Neural cell (in vitro differentiated cells): ENCODE measurements around the gene MRPS15. TPM values are rescaled to one million over a fixed set of nuclear protein-coding genes. Genes with fewer than 3 reads are reported as not detected.

Source experiments
- H2AFZ ChIP-seq: fragments of 200-600, 300-800 bp; sonication (generic), shearing (Covaris generic); 2 replicates; pipeline ENCODE4 v1.6.0; 2014; ENCODE audit warnings: low read depth, mild to moderate bottlenecking, antibody characterized with exemption, low read length, moderate library complexity
- H3F3A ChIP-seq: fragments of 200-600 bp; shearing (Covaris generic); 2 replicates; pipeline ENCODE4 v1.6.1; 2016; ENCODE audit warnings: mild to moderate bottlenecking, moderate library complexity, mixed read lengths, antibody characterized with exemption, low read length; ENCODE audit not compliant: insufficient read depth, poor library complexity, severe bottlenecking
- H3K27ac ChIP-seq: fragments of 200-600, 300-800 bp; sonication (generic), shearing (Covaris generic); 2 replicates; pipeline ENCODE4 v1.5.1; 2014; ENCODE audit warnings: mild to moderate bottlenecking, low read length, moderate library complexity
- H3K27me3 ChIP-seq: fragments of 300-800, 200-600 bp; sonication (generic), shearing (Covaris generic); 2 replicates; pipeline ENCODE4 v1.6.0; 2014; ENCODE audit warnings: mild to moderate bottlenecking, low read depth, low read length, moderate library complexity; ENCODE audit not compliant: insufficient read depth
- H3K36me3 ChIP-seq: fragments of 300-800, 200-600 bp; sonication (generic), shearing (Covaris generic); 2 replicates; pipeline ENCODE4 v1.5.1; 2014; ENCODE audit warnings: mild to moderate bottlenecking, antibody characterized with exemption, low read length, moderate library complexity; ENCODE audit not compliant: insufficient read depth
- H3K4me2 ChIP-seq: fragments of 300-800, 200-600 bp; sonication (generic), shearing (Covaris generic); 2 replicates; pipeline ENCODE4 v1.6.0; 2014; ENCODE audit warnings: mild to moderate bottlenecking, low read length
- H3K4me3 ChIP-seq: fragments of 300-800, 200-600 bp; sonication (generic), shearing (Covaris generic); 2 replicates; pipeline ENCODE4 v1.5.1; 2014; ENCODE audit warnings: mild to moderate bottlenecking, low read length, moderate library complexity
- H3K79me2 ChIP-seq: fragments of 200-600 bp; shearing (Covaris generic); replicated peaks from 2 replicates; pipeline ENCODE4 v1.6.0; 2014; ENCODE audit warnings: mild to moderate bottlenecking, low read length, moderate library complexity; ENCODE audit not compliant: insufficient read depth
- H3K9ac ChIP-seq: fragments of 300-800, 200-600 bp; sonication (generic), shearing (Covaris generic); 2 replicates; pipeline ENCODE4 v1.6.1; 2016; ENCODE audit warnings: mild to moderate bottlenecking, low read length, mixed read lengths
- H3K9me2 ChIP-seq: fragments of 200-600 bp; shearing (Covaris generic); 2 replicates; pipeline ENCODE4 v1.6.1; 2016; ENCODE audit warnings: mild to moderate bottlenecking, low read length, mixed read lengths; ENCODE audit not compliant: insufficient read depth
- H3K9me3 ChIP-seq: fragments of 200-600, 300-800 bp; sonication (generic), shearing (Covaris generic); 2 replicates; pipeline ENCODE4 v1.6.1; 2016; ENCODE audit warnings: mild to moderate bottlenecking, mixed run types, low read length, moderate library complexity, mixed read lengths
- H4K20me1 ChIP-seq: fragments of 200-600 bp; shearing (Covaris generic); 2 replicates; pipeline ENCODE4 v1.6.1; 2016; ENCODE audit warnings: mild to moderate bottlenecking, mixed run types; ENCODE audit not compliant: insufficient read depth
- EP300 ChIP-seq: fragments of 450-650 bp; conservative IDR thresholded peaks from 2 replicates; pipeline ENCODE4 v1.6.1; 2014; ENCODE audit warnings: antibody characterized with exemption, mild to moderate bottlenecking, moderate library complexity; ENCODE audit not compliant: poor library complexity, severe bottlenecking
- EZH2 ChIP-seq: fragments of 200-600, 300-800 bp; shearing (Covaris generic), sonication (generic); IDR thresholded peaks from 2 replicates; pipeline ENCODE4 v1.6.1; 2014; ENCODE audit warnings: antibody characterized with exemption, low read length, borderline replicate concordance, mild to moderate bottlenecking; ENCODE audit not compliant: insufficient read depth, poor library complexity, severe bottlenecking
- MXI1 ChIP-seq: fragments of 450-650 bp; conservative IDR thresholded peaks from 2 replicates; pipeline ENCODE4 v1.6.1; 2014; ENCODE audit warnings: antibody characterized with exemption, mild to moderate bottlenecking; ENCODE audit not compliant: poor library complexity, severe bottlenecking
- POLR2AphosphoS5 ChIP-seq: IDR thresholded peaks from 2 replicates; pipeline ENCODE4 v1.6.1; 2012
- RAD21 ChIP-seq: fragments of 450-650 bp; conservative IDR thresholded peaks from 2 replicates; pipeline ENCODE4 v1.6.1; 2014; ENCODE audit warnings: antibody characterized with exemption, mild to moderate bottlenecking, moderate library complexity
- SMC3 ChIP-seq: fragments of 450-650 bp; conservative IDR thresholded peaks from 2 replicates; pipeline ENCODE4 v1.6.1; 2014; ENCODE audit warnings: antibody characterized with exemption, mild to moderate bottlenecking, moderate library complexity; ENCODE audit not compliant: poor library complexity
- TAF1 ChIP-seq: IDR thresholded peaks from 2 replicates; pipeline ENCODE4 v1.6.1; 2012; ENCODE audit warnings: low read depth
- polyA plus RNA-seq: library from polyadenylated mRNA; depleted of rRNA; stranded (reverse); fragments of >200 nt; gene quantifications from 2 replicates; pipeline ENCODE4 v1.2.3, GENCODE V29; 2014
- TF ChIP-seq, protein P1 (sequence below): IDR thresholded peaks from 2 replicates; pipeline ENCODE4 v1.6.1; 2012; ENCODE audit warnings: borderline replicate concordance
- TF ChIP-seq, protein P2 (sequence below): fragments of 450-650 bp; IDR thresholded peaks from 2 replicates; pipeline ENCODE4 v1.5.1; 2014; ENCODE audit warnings: antibody characterized with exemption, mild to moderate bottlenecking, moderate library complexity; ENCODE audit not compliant: poor library complexity, severe bottlenecking

The MRPS15 gene
- polyA plus RNA-seq, 1 donor from 2014 or later = 65.6 TPM

DNA sequence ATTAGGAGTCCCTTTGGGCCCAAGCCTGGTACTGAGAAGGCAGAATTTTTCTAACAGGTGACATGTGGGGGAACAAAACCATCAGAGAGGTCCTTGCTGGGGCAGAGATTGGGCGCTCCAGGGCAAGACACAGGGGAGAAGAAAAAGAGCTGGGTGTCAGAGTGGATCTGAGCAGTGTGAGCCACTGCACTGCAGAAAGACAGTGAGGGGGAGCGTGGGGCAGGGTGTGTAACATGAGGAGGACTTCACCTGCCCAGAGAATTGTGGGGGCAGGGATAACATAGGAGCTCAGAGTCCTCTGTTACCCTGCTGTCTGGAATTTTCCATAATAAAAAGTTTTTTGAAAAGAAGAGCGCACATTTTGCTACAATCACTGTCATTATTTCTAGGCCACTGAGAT, 44.1 kb upstream of the MRPS15 start:
- no peaks in the 10 kb centered on the region for H3K9me2 ChIP-seq
- no peak overlapping the region for H3K4me3 ChIP-seq
- H3K9me3 ChIP-seq = no peaks in the 10 kb centered on the region
- H3K36me3 ChIP-seq = no peaks in the 10 kb centered on the region
- H2AFZ ChIP-seq = no peak overlapping the region
- no peak overlapping the region for H3K4me2 ChIP-seq
- no peak overlapping the region for H3K27ac ChIP-seq
- no peaks in the 10 kb centered on the region for H3K27me3 ChIP-seq
- no peaks in the 10 kb centered on the region for H3F3A ChIP-seq
- TF ChIP-seq, protein P1, sequence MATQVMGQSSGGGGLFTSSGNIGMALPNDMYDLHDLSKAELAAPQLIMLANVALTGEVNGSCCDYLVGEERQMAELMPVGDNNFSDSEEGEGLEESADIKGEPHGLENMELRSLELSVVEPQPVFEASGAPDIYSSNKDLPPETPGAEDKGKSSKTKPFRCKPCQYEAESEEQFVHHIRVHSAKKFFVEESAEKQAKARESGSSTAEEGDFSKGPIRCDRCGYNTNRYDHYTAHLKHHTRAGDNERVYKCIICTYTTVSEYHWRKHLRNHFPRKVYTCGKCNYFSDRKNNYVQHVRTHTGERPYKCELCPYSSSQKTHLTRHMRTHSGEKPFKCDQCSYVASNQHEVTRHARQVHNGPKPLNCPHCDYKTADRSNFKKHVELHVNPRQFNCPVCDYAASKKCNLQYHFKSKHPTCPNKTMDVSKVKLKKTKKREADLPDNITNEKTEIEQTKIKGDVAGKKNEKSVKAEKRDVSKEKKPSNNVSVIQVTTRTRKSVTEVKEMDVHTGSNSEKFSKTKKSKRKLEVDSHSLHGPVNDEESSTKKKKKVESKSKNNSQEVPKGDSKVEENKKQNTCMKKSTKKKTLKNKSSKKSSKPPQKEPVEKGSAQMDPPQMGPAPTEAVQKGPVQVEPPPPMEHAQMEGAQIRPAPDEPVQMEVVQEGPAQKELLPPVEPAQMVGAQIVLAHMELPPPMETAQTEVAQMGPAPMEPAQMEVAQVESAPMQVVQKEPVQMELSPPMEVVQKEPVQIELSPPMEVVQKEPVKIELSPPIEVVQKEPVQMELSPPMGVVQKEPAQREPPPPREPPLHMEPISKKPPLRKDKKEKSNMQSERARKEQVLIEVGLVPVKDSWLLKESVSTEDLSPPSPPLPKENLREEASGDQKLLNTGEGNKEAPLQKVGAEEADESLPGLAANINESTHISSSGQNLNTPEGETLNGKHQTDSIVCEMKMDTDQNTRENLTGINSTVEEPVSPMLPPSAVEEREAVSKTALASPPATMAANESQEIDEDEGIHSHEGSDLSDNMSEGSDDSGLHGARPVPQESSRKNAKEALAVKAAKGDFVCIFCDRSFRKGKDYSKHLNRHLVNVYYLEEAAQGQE = no peak
- no peak for TF ChIP-seq TAF1
- no peak for TF ChIP-seq EZH2
- no peak for TF ChIP-seq MXI1
- no peak for TF ChIP-seq RAD21
- TF ChIP-seq, protein P2, sequence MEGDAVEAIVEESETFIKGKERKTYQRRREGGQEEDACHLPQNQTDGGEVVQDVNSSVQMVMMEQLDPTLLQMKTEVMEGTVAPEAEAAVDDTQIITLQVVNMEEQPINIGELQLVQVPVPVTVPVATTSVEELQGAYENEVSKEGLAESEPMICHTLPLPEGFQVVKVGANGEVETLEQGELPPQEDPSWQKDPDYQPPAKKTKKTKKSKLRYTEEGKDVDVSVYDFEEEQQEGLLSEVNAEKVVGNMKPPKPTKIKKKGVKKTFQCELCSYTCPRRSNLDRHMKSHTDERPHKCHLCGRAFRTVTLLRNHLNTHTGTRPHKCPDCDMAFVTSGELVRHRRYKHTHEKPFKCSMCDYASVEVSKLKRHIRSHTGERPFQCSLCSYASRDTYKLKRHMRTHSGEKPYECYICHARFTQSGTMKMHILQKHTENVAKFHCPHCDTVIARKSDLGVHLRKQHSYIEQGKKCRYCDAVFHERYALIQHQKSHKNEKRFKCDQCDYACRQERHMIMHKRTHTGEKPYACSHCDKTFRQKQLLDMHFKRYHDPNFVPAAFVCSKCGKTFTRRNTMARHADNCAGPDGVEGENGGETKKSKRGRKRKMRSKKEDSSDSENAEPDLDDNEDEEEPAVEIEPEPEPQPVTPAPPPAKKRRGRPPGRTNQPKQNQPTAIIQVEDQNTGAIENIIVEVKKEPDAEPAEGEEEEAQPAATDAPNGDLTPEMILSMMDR = no peak
- no peak for TF ChIP-seq POLR2AphosphoS5
- no peak for TF ChIP-seq EP300
- no peak for TF ChIP-seq SMC3
- H4K20me1 ChIP-seq = no peaks in the 10 kb centered on the region
- no peak overlapping the region for H3K9ac ChIP-seq
- H3K79me2 ChIP-seq = no peaks in the 10 kb centered on the region

DNA sequence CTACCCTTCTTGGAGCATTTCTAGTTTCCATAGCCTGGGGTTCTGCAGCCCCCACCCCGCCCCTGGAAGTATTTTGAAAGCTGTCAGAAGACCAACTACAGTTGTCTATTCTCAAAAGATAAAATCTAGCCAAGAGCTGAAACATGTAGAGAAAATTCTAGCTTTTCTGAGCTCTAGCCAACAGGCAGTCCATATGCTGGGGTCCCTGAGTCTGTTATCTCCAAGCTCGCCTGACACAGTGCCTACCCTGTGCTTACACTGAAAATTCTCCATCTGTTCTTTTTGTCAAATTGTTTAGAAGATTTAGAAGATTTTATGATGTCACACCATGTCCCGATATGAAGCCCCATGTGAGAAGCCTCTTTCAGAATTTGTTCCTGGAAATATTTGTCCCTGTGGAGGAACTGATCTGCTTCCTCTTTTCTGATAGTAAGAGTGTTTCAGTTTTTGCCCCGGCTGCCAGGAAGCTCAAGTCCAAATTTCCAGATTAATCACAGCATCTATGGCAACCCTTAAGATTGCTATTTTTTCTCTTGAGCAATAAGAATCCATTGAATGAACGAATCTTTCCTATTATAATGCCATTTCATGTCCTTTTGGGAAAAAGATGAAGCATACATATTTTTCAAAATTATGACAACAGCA, 42.2 kb upstream of the MRPS15 start:
- Histone ChIP-seq H4K20me1 (no peaks in the 10 kb centered on the region), H3K27ac (no peak overlapping the region), H3K36me3 (no peaks in the 10 kb centered on the region), H2AFZ (no peak overlapping the region), H3K9me3 (no peaks in the 10 kb centered on the region), H3K4me2 (no peak overlapping the region), H3K9ac (no peak overlapping the region), H3K79me2 (no peaks in the 10 kb centered on the region), H3F3A (no peaks in the 10 kb centered on the region), H3K27me3 (no peaks in the 10 kb centered on the region), H3K9me2 (no peaks in the 10 kb centered on the region), H3K4me3 (no peak overlapping the region)
- TF ChIP-seq, protein P1 = no peak
- no peak for TF ChIP-seq POLR2AphosphoS5
- no peak for TF ChIP-seq MXI1
- TF ChIP-seq, protein P2 = no peak
- TF ChIP-seq TAF1 = no peak
- TF ChIP-seq RAD21 = no peak
- no peak for TF ChIP-seq EZH2
